HFF-Myc (cell line): ENCODE measurements around the gene ANKRD28.
A peak's percentile ranks its signal among the peaks of the same experiment; 100 is the strongest.
"Not testable (repeated sequence)": the region's sequence is repeated elsewhere in the genome, so short reads cannot be mapped to it uniquely, and the experiment has no call there.

Source experiments
- DNase-seq: peaks from one replicate; pipeline ENCODE4 v3.0.0-alpha.2; 2011; ENCODE audit warnings: low read depth; ENCODE audit errors: extremely low read depth
- H3K4me3 ChIP-seq: replicated peaks from 2 replicates; pipeline ENCODE4 v1.5.1; 2011; ENCODE audit warnings: low read depth, mild to moderate bottlenecking, control low read depth, low read length
- TF ChIP-seq, protein P1 (sequence below): IDR thresholded peaks from 2 replicates; pipeline ENCODE4 v1.5.1; 2012; ENCODE audit warnings: mild to moderate bottlenecking, low read depth, low read length, control low read depth; ENCODE audit errors: missing control alignments

ANKRD28 gene

DNA sequence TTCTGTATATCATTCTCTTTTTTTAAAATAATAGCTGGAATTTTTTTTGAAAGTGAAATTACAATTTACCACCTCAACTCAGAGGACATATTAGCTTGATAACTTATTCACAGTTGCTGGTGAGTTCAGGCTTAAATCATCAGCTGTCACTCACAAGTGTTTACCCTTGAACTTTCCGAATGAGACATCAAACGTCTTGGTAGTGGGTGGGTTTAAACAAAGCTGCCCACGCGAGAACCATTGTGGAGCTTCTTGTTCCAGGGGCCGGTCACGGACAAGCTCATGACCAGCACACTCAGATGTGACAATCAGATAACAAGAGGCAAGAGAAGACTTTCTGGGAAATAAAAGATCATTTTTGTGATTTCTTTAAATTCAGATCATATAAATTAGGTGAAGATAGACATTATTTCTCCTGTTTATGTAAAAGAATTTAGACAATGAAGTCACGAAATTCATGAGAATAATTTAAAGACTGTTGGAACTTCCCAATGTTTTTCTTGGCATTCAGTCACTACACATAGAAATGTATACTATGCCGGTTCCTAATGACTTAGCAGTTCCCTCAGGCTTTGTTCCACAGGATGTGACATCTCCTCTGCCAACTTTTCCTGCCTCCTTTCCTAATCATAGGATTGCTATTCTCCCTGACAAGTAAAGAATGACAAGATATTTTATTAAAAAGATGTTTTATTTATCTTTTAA, 167.0 kb downstream of the ANKRD28 start:
- no peak for DNase-seq
- TF ChIP-seq, protein P1, sequence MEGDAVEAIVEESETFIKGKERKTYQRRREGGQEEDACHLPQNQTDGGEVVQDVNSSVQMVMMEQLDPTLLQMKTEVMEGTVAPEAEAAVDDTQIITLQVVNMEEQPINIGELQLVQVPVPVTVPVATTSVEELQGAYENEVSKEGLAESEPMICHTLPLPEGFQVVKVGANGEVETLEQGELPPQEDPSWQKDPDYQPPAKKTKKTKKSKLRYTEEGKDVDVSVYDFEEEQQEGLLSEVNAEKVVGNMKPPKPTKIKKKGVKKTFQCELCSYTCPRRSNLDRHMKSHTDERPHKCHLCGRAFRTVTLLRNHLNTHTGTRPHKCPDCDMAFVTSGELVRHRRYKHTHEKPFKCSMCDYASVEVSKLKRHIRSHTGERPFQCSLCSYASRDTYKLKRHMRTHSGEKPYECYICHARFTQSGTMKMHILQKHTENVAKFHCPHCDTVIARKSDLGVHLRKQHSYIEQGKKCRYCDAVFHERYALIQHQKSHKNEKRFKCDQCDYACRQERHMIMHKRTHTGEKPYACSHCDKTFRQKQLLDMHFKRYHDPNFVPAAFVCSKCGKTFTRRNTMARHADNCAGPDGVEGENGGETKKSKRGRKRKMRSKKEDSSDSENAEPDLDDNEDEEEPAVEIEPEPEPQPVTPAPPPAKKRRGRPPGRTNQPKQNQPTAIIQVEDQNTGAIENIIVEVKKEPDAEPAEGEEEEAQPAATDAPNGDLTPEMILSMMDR, result no peak
- no peak overlapping the region for H3K4me3 ChIP-seq

DNA sequence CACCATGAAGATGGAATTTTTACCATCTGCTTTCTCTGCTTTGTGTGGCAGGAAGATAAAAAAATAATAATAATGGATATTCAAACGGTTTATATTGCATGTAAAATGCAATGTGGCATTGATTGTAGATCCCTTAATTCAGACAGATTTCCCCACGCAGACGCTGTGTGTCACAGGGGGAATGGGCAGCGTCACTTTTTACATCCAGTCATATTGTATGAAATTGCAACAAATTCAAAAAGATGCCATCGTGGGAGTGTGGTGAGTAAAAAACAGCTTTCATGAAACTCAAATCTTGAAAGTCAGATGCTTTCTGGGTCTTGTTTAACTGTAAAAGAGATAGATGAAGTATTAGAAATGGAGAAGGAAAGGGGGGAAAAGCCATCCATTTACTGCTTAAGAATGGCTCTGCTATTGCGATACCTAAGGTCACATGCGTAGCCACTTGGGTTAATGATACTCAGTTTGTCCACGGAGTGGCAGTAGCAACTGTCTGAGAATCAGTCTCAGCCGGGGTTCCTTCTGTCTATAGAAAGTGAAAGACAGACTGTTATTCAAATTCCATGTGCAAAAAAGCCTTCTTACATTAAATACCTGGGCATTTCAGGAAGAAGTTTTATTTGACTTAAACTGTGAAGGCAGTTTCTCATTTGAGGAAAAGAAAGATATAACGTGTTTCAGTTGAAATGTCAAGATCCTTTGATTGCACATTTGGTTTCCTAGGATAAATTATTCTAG, 167.8 kb downstream of the ANKRD28 start:
- peak; percentile 72 for DNase-seq
- no peak overlapping the region for H3K4me3 ChIP-seq
- TF ChIP-seq, protein P1, result peak; percentile 71

DNA sequence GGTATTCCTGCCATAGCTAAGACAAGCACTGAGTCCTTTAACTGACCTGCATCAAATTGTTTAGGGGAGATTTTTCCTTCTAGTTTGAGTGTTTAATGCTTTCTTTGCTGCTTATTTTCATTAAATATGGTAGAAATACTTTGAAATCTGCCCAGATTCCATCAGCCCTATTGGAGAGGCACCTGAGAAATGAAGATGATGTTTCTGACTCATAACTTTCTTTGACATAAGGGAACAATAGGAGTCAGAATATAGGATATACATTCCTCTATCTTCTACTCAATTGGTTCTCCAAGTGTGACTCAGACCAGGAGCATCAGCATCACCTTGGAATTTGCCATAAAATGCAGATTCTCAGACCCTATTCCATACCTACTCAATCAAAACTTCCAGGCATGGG, 168.8 kb downstream of the ANKRD28 start:
- DNase-seq, result no peak
- TF ChIP-seq, protein P1, result no peak
- no peak overlapping the region for H3K4me3 ChIP-seq

DNA sequence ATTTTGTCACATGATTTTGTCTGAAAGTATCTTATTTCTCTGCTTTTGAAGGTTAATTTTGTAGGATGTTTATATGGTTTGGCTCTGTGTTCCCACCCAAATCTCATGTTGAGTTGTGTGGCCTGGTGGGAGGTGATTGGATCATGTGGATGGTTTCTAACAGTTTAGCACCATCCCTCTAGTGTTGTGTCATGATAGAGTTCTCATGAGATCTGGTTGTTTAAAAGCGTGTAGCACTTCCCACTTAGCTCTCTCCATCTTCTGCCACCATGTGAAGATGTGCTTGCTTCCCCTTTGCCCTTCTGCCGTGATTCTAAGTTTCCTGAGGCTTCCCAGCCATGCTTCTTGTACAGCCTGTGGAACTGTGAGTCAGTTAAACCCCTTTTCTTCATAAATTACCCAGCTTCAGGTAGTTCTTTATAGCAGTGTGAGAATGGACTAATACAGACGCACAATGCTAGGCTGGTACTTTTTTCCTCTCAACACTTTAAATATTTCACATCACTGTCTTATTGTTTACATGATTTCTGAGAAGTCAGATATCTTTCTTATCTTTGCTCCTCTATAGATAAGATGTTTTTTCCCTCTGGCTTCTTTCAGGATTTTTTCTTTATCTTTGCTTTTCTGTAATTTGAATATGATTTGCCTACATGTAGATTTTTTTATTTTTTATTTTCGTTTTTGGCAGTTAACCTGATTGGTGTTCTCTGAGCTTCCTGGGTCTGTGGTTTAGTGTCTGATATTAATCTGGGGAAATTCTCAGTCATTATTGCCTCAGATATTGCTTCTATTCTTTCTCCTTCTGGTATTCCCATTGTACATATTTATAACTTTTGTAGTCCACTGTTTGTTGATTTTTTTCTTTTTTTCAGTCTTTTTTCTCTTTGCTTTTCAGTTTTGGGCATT, 174.0 kb downstream of the ANKRD28 start:
- H3K4me3 ChIP-seq, result no peak overlapping the region
- TF ChIP-seq, protein P1, result no peak
- DNase-seq, result no peak

DNA sequence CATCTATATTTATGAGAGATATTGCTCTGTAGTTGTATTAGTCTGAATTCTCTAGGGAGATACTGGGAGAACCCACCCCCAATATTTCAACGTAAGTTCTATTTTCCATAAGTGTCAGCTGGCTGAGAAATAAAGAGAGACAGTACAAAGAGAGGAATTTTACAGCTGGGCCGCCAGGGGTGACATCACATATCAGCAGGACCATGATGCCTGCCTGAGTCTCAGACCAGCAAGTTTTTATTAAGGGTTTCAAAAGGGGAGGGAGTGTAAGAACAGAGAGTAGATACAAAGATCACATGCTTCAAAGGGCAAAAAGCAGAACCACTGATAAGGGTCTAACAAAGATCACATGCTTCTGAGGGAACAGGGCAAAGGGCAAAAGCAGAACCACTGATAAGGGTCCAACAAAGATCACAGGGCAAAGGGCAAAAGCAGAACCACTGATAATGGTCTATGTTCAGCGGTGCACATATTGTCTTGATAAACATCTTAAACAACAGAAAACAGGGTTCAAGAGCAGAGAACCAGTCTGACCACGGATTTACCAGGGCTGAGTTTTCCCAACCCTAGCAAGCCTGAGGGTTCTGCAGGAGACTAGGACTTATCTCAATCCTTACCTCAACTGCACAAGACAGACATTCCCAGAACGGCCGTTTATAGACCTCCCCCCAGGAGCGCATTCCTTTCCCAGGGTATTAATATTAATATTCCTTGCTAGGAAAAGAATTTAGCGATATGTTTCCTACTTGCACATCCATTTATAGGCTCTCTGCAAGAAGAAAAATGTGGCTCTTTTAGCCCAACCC, 177.9 kb downstream of the ANKRD28 start:
- not testable (repeated sequence) for H3K4me3 ChIP-seq, DNase-seq
